Inferior parietal cortex (tissue), 1 donor: ENCODE data around the gene MYRIP.
A peak's percentile ranks its signal among the peaks of the same experiment; 100 is the strongest.
"Not testable (repeated sequence)": the region's sequence is repeated elsewhere in the genome, so short reads cannot be mapped to it uniquely, and the experiment has no call there.

Source experiments
- DNase-seq: peaks from one replicate; pipeline ENCODE4 v3.0.0-alpha.2; 2016; ENCODE audit errors: extremely low spot score

Gene MYRIP

GRCh38 chr3:40237159-40237558, 427.8 kb downstream of the MYRIP start:
- no peak for DNase-seq

GRCh38 chr3:40237889-40238571, 428.6 kb downstream of the MYRIP start:
- DNase-seq = peak; percentile 46

GRCh38 chr3:40240921-40241320, 431.5 kb downstream of the MYRIP start:
- no peak for DNase-seq

DNA sequence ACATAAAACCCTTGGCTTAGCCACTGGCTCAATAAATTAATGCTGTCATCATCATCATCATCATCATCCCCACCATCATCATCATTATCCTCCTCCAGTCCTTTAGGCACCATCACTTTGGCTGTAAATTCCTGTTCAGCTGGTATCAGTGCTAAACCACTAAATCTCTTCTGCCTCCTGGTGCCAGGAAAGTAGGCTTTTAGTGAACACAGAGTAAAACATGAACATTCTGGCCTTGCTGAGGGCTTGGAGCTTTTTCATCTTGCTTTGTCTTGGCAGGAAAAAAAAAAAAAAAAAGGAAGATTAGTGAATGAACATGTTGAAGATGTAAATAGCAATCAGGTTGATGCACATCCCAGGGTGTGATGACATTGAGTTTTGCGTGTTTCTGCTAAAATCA, 432.8 kb downstream of the MYRIP start:
- DNase-seq = no peak

DNA sequence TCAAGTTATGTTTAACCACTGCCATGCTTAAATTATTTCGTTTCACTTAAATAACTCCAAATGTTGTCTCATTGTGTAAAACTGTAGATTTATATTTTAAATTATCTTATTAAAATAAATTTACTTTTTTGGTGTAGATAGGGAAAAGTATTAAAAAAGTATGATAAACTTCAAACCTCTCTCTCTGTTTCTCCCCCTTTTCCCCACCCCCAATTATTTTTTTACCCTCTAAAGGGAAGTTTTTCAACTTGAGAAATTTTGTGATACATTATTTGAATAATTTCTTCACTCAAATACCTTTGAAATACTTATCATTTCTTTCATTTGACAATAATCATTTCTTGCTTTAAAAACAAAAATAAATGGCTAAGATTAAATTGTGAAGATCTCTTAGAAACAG, 433.2 kb downstream of the MYRIP start:
- DNase-seq = no peak

- DNase-seq = no peak
These were observed 433.6 kb downstream of the MYRIP start for GRCh38 chr3:40243056-40243455.

GRCh38 chr3:40247714-40248454, 438.5 kb downstream of the MYRIP start:
- no peak for DNase-seq

- DNase-seq = no peak
These were observed 439.2 kb downstream of the MYRIP start for GRCh38 chr3:40248591-40248990.

GRCh38 chr3:40249168-40249567, 439.8 kb downstream of the MYRIP start:
- DNase-seq = no peak

DNA sequence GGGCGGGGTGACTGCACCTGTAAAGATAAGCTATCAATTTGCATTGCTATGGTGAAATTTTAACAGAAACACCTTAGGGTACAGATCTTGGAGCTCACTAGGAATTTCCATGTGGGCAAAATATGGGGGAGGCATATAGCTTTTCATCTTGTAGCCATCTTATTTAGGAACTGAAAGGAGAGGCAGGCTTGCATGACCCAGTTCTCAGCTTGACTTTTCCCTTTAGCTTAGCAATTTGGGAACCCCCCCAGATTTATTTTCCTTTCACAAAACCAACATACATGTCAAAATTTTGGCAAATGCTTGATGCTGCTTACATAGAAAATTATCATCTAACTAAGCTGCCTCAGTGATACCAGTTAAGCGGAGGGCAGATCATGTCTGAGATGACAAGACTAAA, 445.1 kb downstream of the MYRIP start:
- no peak for DNase-seq

- no peak for DNase-seq
These were observed 445.5 kb downstream of the MYRIP start for GRCh38 chr3:40254891-40255290.

GRCh38 chr3:40255532-40255931, 446.1 kb downstream of the MYRIP start:
- no peak for DNase-seq

- DNase-seq = no peak
These were observed 448.7 kb downstream of the MYRIP start for GRCh38 chr3:40258064-40258463.

DNA sequence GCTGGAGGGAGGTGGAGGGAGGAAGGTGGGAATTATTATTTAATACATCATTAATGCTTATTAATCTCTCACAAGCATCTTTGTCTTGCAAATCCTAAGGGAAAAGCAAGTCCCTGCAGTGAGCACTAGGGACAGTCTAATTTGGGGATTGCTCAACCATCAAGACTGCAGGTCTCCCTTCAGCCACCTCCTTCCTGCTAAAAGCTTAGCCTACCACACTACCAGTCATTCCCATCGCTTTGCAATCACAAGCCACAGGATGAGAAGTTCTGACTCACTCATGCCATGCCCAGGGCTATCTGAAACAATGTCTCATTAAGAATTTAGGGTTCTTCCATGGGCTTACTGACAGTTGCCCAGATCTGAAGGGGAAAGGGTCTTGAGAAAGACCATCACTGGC, 449.1 kb downstream of the MYRIP start:
- DNase-seq = no peak

GRCh38 chr3:40262331-40262730, 452.9 kb downstream of the MYRIP start:
- no peak for DNase-seq

GRCh38 chr3:40264451-40264850, 455.0 kb downstream of the MYRIP start:
- no peak for DNase-seq

DNA sequence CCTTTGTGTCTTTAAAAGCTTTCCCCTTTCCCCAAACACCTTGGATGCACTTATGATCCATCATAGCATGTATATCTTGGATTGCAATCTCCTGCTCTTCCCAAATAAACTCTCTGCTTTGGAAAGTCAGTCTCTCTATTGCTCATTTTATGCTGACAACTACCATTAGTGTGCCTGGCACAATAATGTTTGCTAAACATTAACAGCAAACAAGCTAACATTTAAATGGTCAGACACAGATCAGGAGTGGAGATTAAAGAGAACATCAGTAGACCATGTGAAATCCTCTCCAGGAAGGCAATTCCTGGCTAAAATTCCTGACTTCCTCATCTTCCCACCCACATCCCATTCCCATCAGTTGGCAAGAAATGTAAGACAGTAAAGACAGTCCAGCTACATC, 455.8 kb downstream of the MYRIP start:
- no peak for DNase-seq

DNA sequence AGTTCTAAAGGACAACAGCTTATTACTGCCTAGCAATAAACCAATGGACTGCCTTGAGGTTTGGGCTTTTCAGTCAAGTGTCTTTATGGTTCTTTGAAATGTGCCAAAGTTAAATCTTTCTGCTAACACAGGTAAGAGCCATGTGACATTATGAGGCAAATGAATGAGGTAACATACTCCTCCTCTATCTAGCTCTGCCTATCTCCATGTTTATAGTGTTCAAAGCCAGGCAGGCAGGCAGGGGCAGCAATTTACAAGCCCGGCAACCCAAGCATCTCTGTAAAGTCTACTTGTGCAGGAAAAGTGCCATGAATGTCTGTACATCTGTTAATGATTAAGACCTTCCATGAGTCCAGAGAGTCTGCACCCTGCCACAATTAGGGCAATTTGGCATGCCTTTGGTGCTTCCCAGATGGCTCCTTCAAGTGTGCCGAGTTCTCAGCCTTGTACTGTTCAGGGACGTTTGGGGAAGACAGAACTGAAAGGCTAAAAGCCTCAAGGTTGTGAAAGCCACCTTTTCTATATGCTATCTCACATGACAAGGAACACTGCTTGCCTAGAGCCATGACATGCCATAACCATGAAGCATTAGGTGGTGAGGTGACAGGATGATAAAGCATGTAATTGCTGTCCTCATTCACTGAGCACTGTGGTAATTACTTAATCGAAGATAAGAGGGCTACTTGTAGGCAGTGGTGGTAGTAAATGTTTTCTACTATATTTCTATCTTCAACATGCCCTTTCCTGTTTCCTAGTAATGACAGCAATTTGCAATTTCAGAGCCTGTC, 458.7 kb downstream of the MYRIP start:
- DNase-seq = no peak

- DNase-seq = no peak
These were observed 459.6 kb downstream of the MYRIP start for GRCh38 chr3:40268802-40269524.

GRCh38 chr3:40278791-40279190, 469.4 kb downstream of the MYRIP start:
- no peak for DNase-seq

- DNase-seq = no peak
These were observed 472.6 kb downstream of the MYRIP start for GRCh38 chr3:40281995-40282394.

DNA sequence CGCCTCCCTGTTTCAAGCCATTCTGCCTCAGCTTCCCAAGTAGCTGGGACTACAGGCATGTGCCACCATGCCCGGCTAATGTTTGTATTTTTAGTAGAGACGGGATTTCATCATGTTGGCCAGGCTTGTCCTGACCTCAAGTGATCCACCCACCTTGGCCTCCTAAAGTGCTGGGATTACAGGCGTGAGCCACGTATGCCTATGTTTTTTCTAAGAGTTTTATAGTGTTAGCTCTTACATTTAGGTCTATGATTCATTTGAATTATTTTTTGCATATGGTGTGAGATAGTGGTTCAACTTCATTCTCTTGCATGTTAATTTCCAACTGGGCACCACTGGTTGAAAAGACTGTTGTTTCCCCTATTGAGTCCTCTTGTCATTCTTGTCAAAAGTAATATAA, 473.6 kb downstream of the MYRIP start:
- not testable (repeated sequence) for DNase-seq
